ENCODE data around the gene RCSD1. TPM values are rescaled to one million over a fixed set of nuclear protein-coding genes. Genes with fewer than 3 reads are reported as not detected.

RCSD1 gene
- total and polyA plus RNA-seq, 2 of the 13 experiments (the other 11 are each of a cell fraction or from before 2014, with no cell fraction given), result not detected

DNA sequence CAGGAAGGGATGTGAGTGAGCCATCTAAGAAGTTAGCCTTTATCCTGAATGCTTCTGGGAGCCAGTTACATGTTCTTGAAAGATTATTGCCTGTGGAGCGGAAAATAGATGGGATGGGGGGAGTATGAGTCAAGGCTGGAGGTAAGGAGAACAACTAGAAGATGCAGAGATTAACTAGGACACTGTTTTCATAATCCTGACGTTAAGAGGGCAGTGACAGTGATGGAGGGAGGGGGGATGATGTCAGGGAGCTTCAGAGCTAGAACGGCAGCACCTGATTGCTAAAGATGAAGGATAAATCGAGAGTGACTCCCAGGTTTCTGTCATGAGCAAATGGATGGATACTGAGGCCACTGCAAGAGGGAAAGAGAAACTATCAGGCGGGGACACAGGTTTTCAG lies 10.0 kb upstream of the RCSD1 start:
- Histone ChIP-seq H3K9me3 (ENCODE audit: low read length) (peaks cover 6% of the 10 kb centered on the region; the same call in 1 of the 2 replicates), H3K9ac (ENCODE audit: insufficient read depth, low read depth, low read length) (no peak overlapping the region), H2AFZ (ENCODE audit: low read length) (no peak overlapping the region), H3K4me1 (ENCODE audit: insufficient read depth, low read length) (no peaks in the 10 kb centered on the region), H3K4me3 (replicated peaks in 1 of 3; ENCODE audit: insufficient read depth in 1 of 3, low read depth in 2 of 3, low read length in 3 of 3) (no peak overlapping the region), H3K36me3 (replicated peaks in 1 of 2; ENCODE audit: control insufficient read depth in 1 of 2, insufficient read depth in 2 of 2, low read length in 2 of 2) (no peaks in the 10 kb centered on the region), H3K79me2 (ENCODE audit: insufficient read depth, low read length) (no peaks in the 10 kb centered on the region), H3K4me2 (ENCODE audit: low read depth, low read length) (no peak overlapping the region), H3K27ac (ENCODE audit: extremely low read length, insufficient read depth, low read length) (no peak overlapping the region), H3K27me3 (ENCODE audit: control insufficient read depth in 1 of 2, insufficient read depth in 2 of 2, low read length in 2 of 2) (peaks cover 0 to 3% of the 10 kb centered on the region in 2 experiments; a peak in 1 of 5 replicates), H4K20me1 (ENCODE audit: insufficient read depth, low read length) (no peaks in the 10 kb centered on the region)
- ATAC-seq, result no peak
- CTCF ChIA-PET (ENCODE audit: low intra/inter-chr PET ratio, low total read pairs), result no interaction called here
- no peak for TF ChIP-seq SRSF1 (optimal IDR thresholded peaks at IDR 0.05; ENCODE audit: low read depth, low read length)
- no peak for TF ChIP-seq ZNF326 (CRISPR knock-in tag; IDR thresholded peaks at IDR 0.05; ENCODE audit: borderline replicate concordance)
- no peak for TF ChIP-seq ZNF441 (CRISPR knock-in tag; IDR thresholded peaks at IDR 0.05; ENCODE audit: borderline replicate concordance)
- no peak for TF ChIP-seq ZNF282 (IDR thresholded peaks at IDR 0.05; ENCODE audit: partially characterized antibody)
- no peak for TF ChIP-seq LCORL (IDR thresholded peaks at IDR 0.05)
- TF ChIP-seq LCORL (CRISPR knock-in tag; IDR thresholded peaks at IDR 0.05), result no peak
- TF ChIP-seq DMAP1 (CRISPR knock-in tag; IDR thresholded peaks at IDR 0.05), result no peak
- TF ChIP-seq, protein P1, sequence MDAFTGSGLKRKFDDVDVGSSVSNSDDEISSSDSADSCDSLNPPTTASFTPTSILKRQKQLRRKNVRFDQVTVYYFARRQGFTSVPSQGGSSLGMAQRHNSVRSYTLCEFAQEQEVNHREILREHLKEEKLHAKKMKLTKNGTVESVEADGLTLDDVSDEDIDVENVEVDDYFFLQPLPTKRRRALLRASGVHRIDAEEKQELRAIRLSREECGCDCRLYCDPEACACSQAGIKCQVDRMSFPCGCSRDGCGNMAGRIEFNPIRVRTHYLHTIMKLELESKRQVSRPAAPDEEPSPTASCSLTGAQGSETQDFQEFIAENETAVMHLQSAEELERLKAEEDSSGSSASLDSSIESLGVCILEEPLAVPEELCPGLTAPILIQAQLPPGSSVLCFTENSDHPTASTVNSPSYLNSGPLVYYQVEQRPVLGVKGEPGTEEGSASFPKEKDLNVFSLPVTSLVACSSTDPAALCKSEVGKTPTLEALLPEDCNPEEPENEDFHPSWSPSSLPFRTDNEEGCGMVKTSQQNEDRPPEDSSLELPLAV (CRISPR knock-in tag; conservative IDR thresholded peaks at IDR 0.05; ENCODE audit: low read depth), result no peak
- TF ChIP-seq ZNF678 (CRISPR knock-in tag; IDR thresholded peaks at IDR 0.05), result no peak
- TF ChIP-seq MIER3 (CRISPR knock-in tag; IDR thresholded peaks at IDR 0.05; ENCODE audit: borderline replicate concordance), result no peak
- no peak for TF ChIP-seq ZNF567 (CRISPR knock-in tag; IDR thresholded peaks at IDR 0.05; ENCODE audit: borderline replicate concordance)
- no peak for TF ChIP-seq HCFC1 (IDR thresholded peaks at IDR 0.05; ENCODE audit: low read depth, low read length)
- TF ChIP-seq MTF2 (CRISPR knock-in tag; IDR thresholded peaks at IDR 0.05; ENCODE audit: borderline replicate concordance), result no peak
- no peak for TF ChIP-seq HIC2 (CRISPR knock-in tag; IDR thresholded peaks at IDR 0.05; ENCODE audit: low read depth)
- TF ChIP-seq NR2F2 (IDR thresholded peaks at IDR 0.05; ENCODE audit: borderline replicate concordance, low read depth), result no peak
- intact Hi-C loops (cut with micrococcal nuclease; ENCODE audit: unreplicated experiment) (no loop called here), in situ Hi-C loops (cut with HindIII; ENCODE audit: extremely low pct_ligation_motif_present, low pct_unique_long_range_greater_than_20kb) (no loop called here)
- WGBS (ENCODE audit: low lambda C conversion rate), result 4% methylated on average over 5 of the region's 5 CpGs
- DNase-seq (ENCODE audit: low spot score), result no peak
- POLR2A ChIA-PET, result no interaction called here
- FAIRE-seq, result no peak
- BruUV-seq (replicated peaks), result no TSS peak
